Erythroblast (primary cell): Measurements from ENCODE around the gene TNK1.

ENCODE experiments used
- GATA1 ChIP-seq: IDR thresholded peaks from 2 replicates; pipeline ENCODE4 v1.6.1; 2011; ENCODE audit warnings: low read depth, mild to moderate bottlenecking, control low read depth, low read length, moderate library complexity
- POLR2A ChIP-seq: IDR thresholded peaks from 2 replicates; pipeline ENCODE4 v1.6.1; 2011; ENCODE audit warnings: mild to moderate bottlenecking, low read length

DNA sequence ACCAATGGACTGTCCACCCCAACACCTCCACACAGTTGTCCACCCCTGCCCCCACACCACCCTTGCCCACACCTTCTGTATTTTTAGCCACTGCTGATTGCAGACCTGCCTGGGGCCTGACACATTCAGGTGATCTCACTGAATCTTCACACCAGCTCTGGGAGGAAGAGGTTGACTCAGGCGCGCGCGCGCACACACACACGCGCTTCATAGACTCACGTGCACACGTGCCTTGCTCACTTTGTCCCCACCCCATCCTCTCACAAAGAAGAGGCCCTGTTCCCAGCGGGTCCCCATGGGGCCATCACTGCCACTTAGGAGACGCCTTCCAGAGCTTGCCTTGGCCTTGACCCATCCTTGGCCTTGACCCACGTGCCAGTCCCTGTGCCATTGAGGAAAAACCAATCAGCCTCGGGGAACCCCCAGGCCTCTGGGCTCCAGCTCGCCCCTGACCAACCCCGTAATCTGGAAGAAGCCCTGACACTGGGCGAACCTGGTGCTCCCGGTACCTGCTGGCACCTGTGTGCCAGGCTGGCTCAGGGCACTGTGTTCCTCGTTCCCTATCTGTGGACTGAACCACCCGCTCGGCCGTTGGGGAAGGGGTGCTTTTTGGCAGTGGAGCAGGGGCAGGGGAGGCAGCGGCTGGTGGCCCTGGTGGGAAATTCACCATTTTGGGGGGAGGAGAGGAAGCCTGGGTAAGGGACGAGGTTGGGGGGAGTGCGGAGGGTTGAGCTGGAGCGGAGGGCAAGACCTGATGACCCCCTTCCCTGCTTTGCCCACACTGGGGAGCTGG lies 29.9 kb downstream of the TNK1 start:
- no peak for TF ChIP-seq POLR2A
- TF ChIP-seq GATA1: no peak
